ENCODE data around the gene KCNQ1.

- TF ChIP-seq CTCF (optimal IDR thresholded peaks at IDR 0.05 in 1 of 3, IDR thresholded peaks at IDR 0.05 in 1 of 3, conservative IDR thresholded peaks at IDR 0.05 in 1 of 3; ENCODE audit: extremely low read depth in 1 of 3, insufficient read depth in 2 of 3, low read length in 3 of 3) (no peak), EZH2 (IDR thresholded peaks at IDR 0.05; ENCODE audit: low read length) (no peak)
Measured at GRCh38 chr11:2813968-2814367, 369.2 kb downstream of the KCNQ1 start.

Measured in keratinocyte (primary cell).